A549 (cell line): ENCODE measurements around the gene RALA. TPM values are rescaled to one million over a fixed set of nuclear protein-coding genes. Genes with fewer than 3 reads are reported as not detected.

Source experiments
- ATAC-seq, 2 experiments: fragments of 200-7000 bp in 1 of 2; fragments of >200 bp in 1 of 2; cut with Nextera tagmentation in 1 of 2; cut with Tn5 transposase in 1 of 2; 3 replicates each; pipeline versions ENCODE4 v1.8.0 to v1.9.1; 2018 to 2020; ENCODE audit warnings: mild to moderate bottlenecking in 1 of 2, moderate library complexity in 1 of 2
- CTCF ChIA-PET: fragments of 300-600 bp; sonication (Branson Sonifier 250); formaldehyde crosslinking; extraction: SDS; loops from one replicate; lab custom pipeline; 2021; ENCODE audit warnings: antibody characterized with exemption, inconsistent platforms; lab: Yijun Ruan, JAX
- POLR2A ChIA-PET: fragments of 350-600 bp; formaldehyde crosslinking; extraction: SDS; loops from one replicate; lab custom pipeline; 2021; ENCODE audit warnings: antibody characterized with exemption, inconsistent platforms; lab: Yijun Ruan, JAX
- DNase-seq, 2 experiments: peaks; one replicate each; pipeline versions ENCODE4 v3.0.0 to v3.0.0-alpha.2; 2011 to 2016; ENCODE audit warnings: low read depth in 1 of 2, low spot score in 1 of 2
- FAIRE-seq: peaks from 2 replicates; lab custom pipeline; 2011; peaks lifted over from hg19 to GRCh38; lab: Jason Lieb, UNC
- H3K27ac ChIP-seq, 2 experiments: fragments of >200 bp; sonication (Bioruptor Twin); formaldehyde crosslinking; 3 replicates each; pipeline ENCODE4 v1.5.1; 2016 to 2017
- H3K4me1 ChIP-seq: fragments of >200 bp; sonication (Bioruptor Twin); formaldehyde crosslinking; 3 replicates; pipeline ENCODE4 v1.6.1; 2016
- H3K4me2 ChIP-seq: fragments of >200 bp; sonication (Bioruptor Twin); formaldehyde crosslinking; 3 replicates; pipeline ENCODE4 v1.6.1; 2016
- H3K4me3 ChIP-seq: fragments of >200 bp; sonication (Bioruptor Twin); formaldehyde crosslinking; 3 replicates; pipeline ENCODE4 v1.5.1; 2016
- H3K9me3 ChIP-seq: fragments of >200 bp; sonication (Bioruptor Twin); formaldehyde crosslinking; 3 replicates; pipeline ENCODE4 v1.6.1; 2016
- CBX2 ChIP-seq: fragments of 200-600 bp; sonication (generic); IDR thresholded peaks from 2 replicates; pipeline ENCODE4 v1.6.1; 2016; ENCODE audit warnings: low read depth, mild to moderate bottlenecking, borderline replicate concordance
- EHMT2 ChIP-seq: fragments of 200-600 bp; sonication (generic); IDR thresholded peaks from 2 replicates; pipeline ENCODE4 v1.6.1; 2016; ENCODE audit warnings: antibody characterized with exemption, low read depth, mild to moderate bottlenecking, moderate library complexity
- FOSL2 ChIP-seq, 2 experiments: fragments of 450-650 bp in 1 of 2; fragments of >200 bp in 1 of 2; sonication (Bioruptor Twin) in 1 of 2; formaldehyde crosslinking; IDR thresholded peaks; 2 replicates each; pipeline versions ENCODE4 v1.5.0 to v1.6.1; 2016 to 2020; ENCODE audit warnings: mild to moderate bottlenecking in 1 of 2, moderate library complexity in 1 of 2
- FOXS1 ChIP-seq: fragments of 250-450 bp; sonication (Bioruptor Pico); IDR thresholded peaks from 2 replicates; pipeline ENCODE4 v1.5.0; 2020; ENCODE audit warnings: mild to moderate bottlenecking, moderate library complexity
- HDAC2 ChIP-seq: fragments of 200-600 bp; sonication (generic); IDR thresholded peaks from 2 replicates; pipeline ENCODE4 v1.6.1; 2016
- HEYL ChIP-seq: fragments of 250-450 bp; sonication (Bioruptor Pico); IDR thresholded peaks from 2 replicates; pipeline ENCODE4 v1.8.0; 2021; ENCODE audit warnings: mild to moderate bottlenecking, moderate library complexity
- HOXB13 ChIP-seq: fragments of 250-450 bp; sonication (Bioruptor Pico); IDR thresholded peaks from 2 replicates; pipeline ENCODE4 v1.5.0; 2020; ENCODE audit warnings: low read depth, mild to moderate bottlenecking, moderate library complexity
- JUN ChIP-seq, 2 experiments: fragments of >200 bp; sonication (Bioruptor Twin); formaldehyde crosslinking; IDR thresholded peaks; 2 replicates in 1 of 2; 3 replicates in 1 of 2; pipeline ENCODE4 v1.6.1; 2016 to 2017
- JUNB ChIP-seq: fragments of >200 bp; sonication (Bioruptor Twin); formaldehyde crosslinking; IDR thresholded peaks from 2 replicates; pipeline ENCODE4 v1.6.1; 2016
- MAFK ChIP-seq: fragments of 450-650 bp; IDR thresholded peaks from 2 replicates; pipeline ENCODE4 v1.6.1; 2014; ENCODE audit not compliant: partially characterized antibody
- NR3C1 ChIP-seq: fragments of >200 bp; sonication (Bioruptor Twin); formaldehyde crosslinking; IDR thresholded peaks from 3 replicates; pipeline ENCODE4 v1.6.1; 2017
- PHF8 ChIP-seq: fragments of 200-600 bp; sonication (generic); IDR thresholded peaks from 2 replicates; pipeline ENCODE4 v1.6.1; 2016; ENCODE audit warnings: low read depth, mild to moderate bottlenecking, antibody characterized with exemption, moderate library complexity, borderline replicate concordance
- RAD21 ChIP-seq, 2 experiments: fragments of >200 bp in 1 of 2; sonication (Bioruptor Twin) in 1 of 2; formaldehyde crosslinking in 1 of 2; IDR thresholded peaks in 1 of 2; conservative IDR thresholded peaks in 1 of 2; 2 replicates in 1 of 2; 3 replicates in 1 of 2; pipeline ENCODE4 v1.6.1; 2012 to 2018; ENCODE audit warnings: inconsistent platforms in 1 of 2
- RFX5 ChIP-seq: fragments of 450-650 bp; IDR thresholded peaks from 2 replicates; pipeline ENCODE4 v1.7.1; 2014; ENCODE audit warnings: antibody characterized with exemption, mild to moderate bottlenecking, moderate library complexity
- RNF2 ChIP-seq: fragments of 200-600 bp; sonication (generic); IDR thresholded peaks from 2 replicates; pipeline ENCODE4 v1.6.1; 2016; ENCODE audit warnings: low read depth, mild to moderate bottlenecking, antibody characterized with exemption, moderate library complexity, borderline replicate concordance
- TP53 ChIP-seq: fragments of 250-450 bp; sonication (Bioruptor Pico); IDR thresholded peaks from 2 replicates; pipeline ENCODE4 v1.5.0; 2021; ENCODE audit warnings: mild to moderate bottlenecking, moderate library complexity
- ZC3H11A ChIP-seq: fragments of 450-650 bp; IDR thresholded peaks from 2 replicates; pipeline ENCODE4 v1.6.1; 2014; ENCODE audit warnings: antibody characterized with exemption, mild to moderate bottlenecking
- ZFP36 ChIP-seq: fragments of 450-650 bp; IDR thresholded peaks from 2 replicates; pipeline ENCODE4 v1.6.1; 2014; ENCODE audit warnings: borderline replicate concordance; ENCODE audit not compliant: partially characterized antibody
- ZNF302 ChIP-seq: fragments of 250-450 bp; sonication (Bioruptor Pico); IDR thresholded peaks from 2 replicates; pipeline ENCODE4 v1.9.0; 2021; ENCODE audit warnings: inconsistent platforms, mild to moderate bottlenecking, moderate library complexity
- WGBS: methylation state at CpG from one replicate; pipeline ENCODE4 v1.1.6; 2017; ENCODE audit errors: missing lambda C conversion rate; 5-methylcytosine and 5-hydroxymethylcytosine counted together
- polyA plus RNA-seq, 4 experiments: library from polyadenylated mRNA; depleted of rRNA in 3 of 4; stranded (reverse); fragments of >200 nt; fragmentation: RNase III in 1 of 4; extraction: RNeasy Plus Mini Kit Qiagen cat#74134 plus additional on column Dnase treatment in 1 of 4; gene quantifications; 2 replicates in 3 of 4; 3 replicates in 1 of 4; pipeline ENCODE4 v1.2.3, GENCODE V29; 2011 to 2017
- TF ChIP-seq, protein P1 (sequence below): IDR thresholded peaks from 2 replicates; pipeline ENCODE4 v1.6.1; 2012
- TF ChIP-seq, protein P2 (sequence below): fragments of 200-600 bp; sonication (generic); IDR thresholded peaks from 2 replicates; pipeline ENCODE4 v1.6.1; 2016; ENCODE audit warnings: antibody characterized with exemption, mild to moderate bottlenecking, moderate library complexity

The RALA gene
- polyA plus RNA-seq, 2 of the 4 experiments (the other 2 are of a cell fraction), result 30.1 to 43.7 TPM

DNA sequence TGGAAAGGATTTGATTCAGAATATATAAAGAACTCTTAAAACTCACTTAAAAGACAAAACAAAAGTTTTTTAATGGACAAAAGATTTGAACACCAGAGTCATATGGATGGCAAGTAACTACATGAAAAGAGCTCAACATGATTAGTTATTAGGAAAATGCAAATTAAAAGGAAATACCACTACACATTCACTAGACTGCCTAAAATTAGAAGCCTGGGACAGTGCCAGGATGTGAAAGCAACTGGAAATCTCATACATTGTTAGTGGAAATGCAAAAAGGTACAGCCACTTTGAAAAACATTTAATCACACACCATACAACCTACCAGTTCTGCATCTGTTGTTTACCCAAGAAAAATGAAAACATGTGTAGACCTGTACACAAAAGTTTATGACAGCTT lies 48.8 kb downstream of the RALA start:
- ChIA-PET CTCF (interaction anchor here (0.6 to 1.1 kb wide), 3 partner anchors 12 to 76 kb away, joined by 3 to 4 read pairs (median 3); no protein-coding TSS in a partner anchor), POLR2A (no interaction called here)
- TF ChIP-seq EHMT2, result no peak

DNA sequence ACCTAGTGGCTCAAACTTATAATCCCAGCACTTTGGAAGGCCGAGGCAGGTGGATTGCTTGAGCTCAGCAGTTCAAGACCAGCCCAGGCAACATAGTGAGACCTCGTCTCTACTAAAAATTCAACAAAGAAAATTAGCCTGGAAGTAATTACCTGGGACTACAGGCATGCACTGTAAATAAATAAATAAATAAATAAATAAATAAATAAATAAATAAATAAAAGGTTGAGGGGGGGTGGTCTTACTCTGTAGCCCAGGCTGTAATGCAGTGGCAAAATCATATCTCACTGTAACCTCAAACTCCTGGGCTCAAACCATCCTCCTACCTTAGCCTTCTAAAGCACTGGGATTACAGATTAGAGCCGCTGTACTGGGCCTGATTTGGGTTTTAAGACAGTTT lies 50.5 kb downstream of the RALA start:
- no peaks in the 10 kb centered on the region for H3K9me3 ChIP-seq
- ATAC-seq (no peak), DNase-seq (no peak), FAIRE-seq (no peak)
- H3K27ac ChIP-seq, result no peak overlapping the region
- ChIA-PET POLR2A (no interaction called here), CTCF (no interaction called here)
- H3K4me1 ChIP-seq, result no peaks in the 10 kb centered on the region
- H3K4me2 ChIP-seq, result no peak overlapping the region
- TF ChIP-seq HEYL (CRISPR knock-in tag) (no peak), ZC3H11A (peak; percentile 80), HDAC2 (no peak)
- 95% methylated on average over 3 of the region's 3 CpGs for WGBS
- no peak overlapping the region for H3K4me3 ChIP-seq

More for the DNA sequence above, 48.8 kb downstream of the RALA start:
- FAIRE-seq (no peak), DNase-seq (no peak), ATAC-seq (no peak)
- H3K4me1 ChIP-seq, result no peaks in the 10 kb centered on the region
- H3K4me2 ChIP-seq, result no peak overlapping the region
- no peak overlapping the region for H3K27ac ChIP-seq
- H3K9me3 ChIP-seq, result no peaks in the 10 kb centered on the region
- no peak overlapping the region for H3K4me3 ChIP-seq

DNA sequence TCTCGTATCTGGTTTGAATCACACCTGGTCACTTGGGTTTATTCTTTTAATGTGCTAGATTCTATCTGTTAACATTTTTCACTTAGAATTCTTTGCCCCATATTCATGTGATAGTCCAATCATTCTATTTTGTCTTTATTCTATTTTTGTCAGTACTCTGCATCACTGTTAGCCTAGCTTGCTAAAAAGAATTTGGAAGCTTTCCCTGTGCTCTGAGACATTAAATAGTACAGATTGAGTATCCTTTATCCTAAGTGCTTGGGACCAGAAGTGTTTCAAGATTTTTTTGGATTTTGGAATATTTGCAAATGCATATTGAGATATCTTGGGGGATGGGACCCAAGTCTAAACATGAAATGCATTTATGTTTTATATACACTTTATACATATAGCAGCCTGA lies 51.0 kb downstream of the RALA start:
- H3K4me1 ChIP-seq, result no peaks in the 10 kb centered on the region
- no peak for FAIRE-seq
- TF ChIP-seq FOSL2 (IDR thresholded peaks at IDR 0.05), result no peak
- TF ChIP-seq FOSL2 (CRISPR knock-in tag; IDR thresholded peaks at IDR 0.05), result no peak
- no peak for TF ChIP-seq HOXB13 (CRISPR knock-in tag)
- no peak for TF ChIP-seq NR3C1
- TF ChIP-seq ZNF302 (CRISPR knock-in tag), result no peak
- TF ChIP-seq RNF2, result no peak
- no peak for TF ChIP-seq JUN (IDR thresholded peaks at IDR 0.05)
- no peak for TF ChIP-seq RAD21 (conservative IDR thresholded peaks at IDR 0.05 in 1 of 2, IDR thresholded peaks at IDR 0.05 in 1 of 2)
- no peak for TF ChIP-seq RFX5
- no peak for TF ChIP-seq HEYL (CRISPR knock-in tag)
- TF ChIP-seq, protein P1, sequence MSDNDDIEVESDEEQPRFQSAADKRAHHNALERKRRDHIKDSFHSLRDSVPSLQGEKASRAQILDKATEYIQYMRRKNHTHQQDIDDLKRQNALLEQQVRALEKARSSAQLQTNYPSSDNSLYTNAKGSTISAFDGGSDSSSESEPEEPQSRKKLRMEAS, result no peak
- TF ChIP-seq CBX2, result no peak
- TF ChIP-seq PHF8, result no peak
- TF ChIP-seq ZFP36, result no peak
- no peak for TF ChIP-seq MAFK
- TF ChIP-seq FOXS1, result no peak
- no peak for TF ChIP-seq JUNB
- TF ChIP-seq, protein P2, sequence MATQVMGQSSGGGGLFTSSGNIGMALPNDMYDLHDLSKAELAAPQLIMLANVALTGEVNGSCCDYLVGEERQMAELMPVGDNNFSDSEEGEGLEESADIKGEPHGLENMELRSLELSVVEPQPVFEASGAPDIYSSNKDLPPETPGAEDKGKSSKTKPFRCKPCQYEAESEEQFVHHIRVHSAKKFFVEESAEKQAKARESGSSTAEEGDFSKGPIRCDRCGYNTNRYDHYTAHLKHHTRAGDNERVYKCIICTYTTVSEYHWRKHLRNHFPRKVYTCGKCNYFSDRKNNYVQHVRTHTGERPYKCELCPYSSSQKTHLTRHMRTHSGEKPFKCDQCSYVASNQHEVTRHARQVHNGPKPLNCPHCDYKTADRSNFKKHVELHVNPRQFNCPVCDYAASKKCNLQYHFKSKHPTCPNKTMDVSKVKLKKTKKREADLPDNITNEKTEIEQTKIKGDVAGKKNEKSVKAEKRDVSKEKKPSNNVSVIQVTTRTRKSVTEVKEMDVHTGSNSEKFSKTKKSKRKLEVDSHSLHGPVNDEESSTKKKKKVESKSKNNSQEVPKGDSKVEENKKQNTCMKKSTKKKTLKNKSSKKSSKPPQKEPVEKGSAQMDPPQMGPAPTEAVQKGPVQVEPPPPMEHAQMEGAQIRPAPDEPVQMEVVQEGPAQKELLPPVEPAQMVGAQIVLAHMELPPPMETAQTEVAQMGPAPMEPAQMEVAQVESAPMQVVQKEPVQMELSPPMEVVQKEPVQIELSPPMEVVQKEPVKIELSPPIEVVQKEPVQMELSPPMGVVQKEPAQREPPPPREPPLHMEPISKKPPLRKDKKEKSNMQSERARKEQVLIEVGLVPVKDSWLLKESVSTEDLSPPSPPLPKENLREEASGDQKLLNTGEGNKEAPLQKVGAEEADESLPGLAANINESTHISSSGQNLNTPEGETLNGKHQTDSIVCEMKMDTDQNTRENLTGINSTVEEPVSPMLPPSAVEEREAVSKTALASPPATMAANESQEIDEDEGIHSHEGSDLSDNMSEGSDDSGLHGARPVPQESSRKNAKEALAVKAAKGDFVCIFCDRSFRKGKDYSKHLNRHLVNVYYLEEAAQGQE, result no peak
- TF ChIP-seq TP53, result no peak
- no peak for TF ChIP-seq HDAC2
- no peak for DNase-seq
- ChIA-PET POLR2A (no interaction called here), CTCF (interaction anchor here (0.6 kb wide), 2 partner anchors 207 to 586 kb away, joined by 3 read pairs; no protein-coding TSS in a partner anchor)
- 98% methylated on average over 1 of the region's 1 CpG for WGBS
- no peak overlapping the region for H3K4me2 ChIP-seq
- no peak overlapping the region for H3K4me3 ChIP-seq
- no peak for ATAC-seq
- no peak overlapping the region for H3K27ac ChIP-seq
- no peaks in the 10 kb centered on the region for H3K9me3 ChIP-seq
